Pons (tissue), 1 donor: ENCODE measurements around the gene SIM1.

ENCODE experiments used
- DNase-seq: peaks from one replicate; pipeline ENCODE4 v3.0.0-alpha.2; 2016; ENCODE audit warnings: low spot score

Gene SIM1

GRCh38 chr6:100464903-100465700 lies at the start of gene SIM1:
Gene SIM1, minus strand, starts transcription at chr6:100464921. Its CDS starts 1,453 bp downstream, at chr6:100463468.
- no peak for DNase-seq

GRCh38 chr6:100512203-100512862 lies 47.6 kb upstream of the SIM1 start:
- DNase-seq: no peak

- DNase-seq: no peak
Observed at GRCh38 chr6:100509101-100509500, 44.4 kb upstream of the SIM1 start.

GRCh38 chr6:100506651-100507050 lies 41.9 kb upstream of the SIM1 start:
- DNase-seq: no peak

GRCh38 chr6:100504786-100505737 lies 40.3 kb upstream of the SIM1 start:
- DNase-seq: no peak

- no peak for DNase-seq
Observed at GRCh38 chr6:100503043-100503705, 38.5 kb upstream of the SIM1 start.

GRCh38 chr6:100493206-100493888 lies 28.6 kb upstream of the SIM1 start:
- DNase-seq: no peak

GRCh38 chr6:100491952-100492670 lies 27.4 kb upstream of the SIM1 start:
- no peak for DNase-seq

GRCh38 chr6:100490065-100490464 lies 25.3 kb upstream of the SIM1 start:
- no peak for DNase-seq

- no peak for DNase-seq
Observed at GRCh38 chr6:100488244-100488643, 23.5 kb upstream of the SIM1 start.

GRCh38 chr6:100487638-100488037 lies 22.9 kb upstream of the SIM1 start:
- no peak for DNase-seq

GRCh38 chr6:100485268-100485667 lies 20.5 kb upstream of the SIM1 start:
- DNase-seq: no peak

GRCh38 chr6:100484474-100484873 lies 19.8 kb upstream of the SIM1 start:
- DNase-seq: no peak

- DNase-seq: no peak
Observed at GRCh38 chr6:100482698-100483097, 18.0 kb upstream of the SIM1 start.

GRCh38 chr6:100479179-100480035 lies 14.7 kb upstream of the SIM1 start:
- DNase-seq: peak; percentile 39

GRCh38 chr6:100475554-100476320 lies 11.0 kb upstream of the SIM1 start:
- DNase-seq: no peak

GRCh38 chr6:100473182-100473581 lies 8.5 kb upstream of the SIM1 start:
- DNase-seq: no peak

- DNase-seq: no peak
Observed at GRCh38 chr6:100472674-100473073, 8.0 kb upstream of the SIM1 start.
